HepG2 (cell line): ENCODE measurements around the gene SAE1. TPM values are rescaled to one million over a fixed set of nuclear protein-coding genes. Genes with fewer than 3 reads are reported as not detected.

ENCODE experiments used
- BHLHE40 ChIP-seq: IDR thresholded peaks from 2 replicates; pipeline ENCODE4 v1.6.1; 2011; ENCODE audit warnings: low read length, improper control_type of control experiment
- ELF4 ChIP-seq: sonication (generic); formaldehyde crosslinking; IDR thresholded peaks from 2 replicates; pipeline ENCODE4 v1.5.0; 2020; ENCODE audit warnings: missing genetic modification reagents, mild to moderate bottlenecking, moderate library complexity, borderline replicate concordance
- GABPA ChIP-seq, 2 experiments: IDR thresholded peaks; 2 replicates each; pipeline ENCODE4 v1.6.1; 2011 to 2016; ENCODE audit warnings: low read depth in 2 of 2, low read length in 1 of 2, missing biosample characterization in 1 of 2, missing genetic modification characterization in 1 of 2
- KDM1A ChIP-seq: IDR thresholded peaks from 2 replicates; pipeline ENCODE4 v1.6.1; 2016; ENCODE audit warnings: missing compliant biosample characterization
- MED1 ChIP-seq: sonication (generic); formaldehyde crosslinking; IDR thresholded peaks from 2 replicates; pipeline ENCODE4 v1.4.0; 2020; ENCODE audit warnings: missing genetic modification reagents
- NKX3-1 ChIP-seq: sonication (generic); formaldehyde crosslinking; IDR thresholded peaks from 2 replicates; pipeline ENCODE4 v1.5.0; 2020; ENCODE audit warnings: missing genetic modification reagents
- NR0B2 ChIP-seq: sonication (generic); formaldehyde crosslinking; IDR thresholded peaks from 2 replicates; pipeline ENCODE4 v1.4.0; 2020; ENCODE audit warnings: mild to moderate bottlenecking, missing genetic modification reagents
- PHF20 ChIP-seq: sonication (generic); formaldehyde crosslinking; IDR thresholded peaks from 2 replicates; pipeline ENCODE4 v1.5.0; 2020; ENCODE audit warnings: mild to moderate bottlenecking, missing genetic modification reagents
- SALL2 ChIP-seq: sonication (generic); formaldehyde crosslinking; IDR thresholded peaks from 2 replicates; pipeline ENCODE4 v1.8.1; 2023; ENCODE audit warnings: mild to moderate bottlenecking, missing genetic modification reagents, inconsistent platforms
- SATB2 ChIP-seq: sonication (generic); formaldehyde crosslinking; IDR thresholded peaks from 2 replicates; pipeline ENCODE4 v1.5.0; 2020; ENCODE audit warnings: missing genetic modification reagents
- TERF1 ChIP-seq: sonication (generic); formaldehyde crosslinking; IDR thresholded peaks from 2 replicates; pipeline ENCODE4 v1.8.0; 2022; ENCODE audit warnings: mild to moderate bottlenecking, missing genetic modification reagents, moderate library complexity
- TMF1 ChIP-seq: sonication (generic); formaldehyde crosslinking; IDR thresholded peaks from 2 replicates; pipeline ENCODE4 v1.8.1; 2022; ENCODE audit warnings: low read depth, missing genetic modification reagents
- ZBTB7A ChIP-seq: sonication (generic); formaldehyde crosslinking; IDR thresholded peaks from 2 replicates; pipeline ENCODE4 v1.8.0; 2022; ENCODE audit warnings: mild to moderate bottlenecking, missing genetic modification reagents
- ZFP82 ChIP-seq: sonication (generic); formaldehyde crosslinking; IDR thresholded peaks from 2 replicates; pipeline ENCODE4 v1.5.1; 2020; ENCODE audit warnings: mild to moderate bottlenecking, missing genetic modification reagents, borderline replicate concordance
- ZNF18 ChIP-seq: sonication (generic); formaldehyde crosslinking; IDR thresholded peaks from 2 replicates; pipeline ENCODE4 v1.8.0; 2022; ENCODE audit warnings: mild to moderate bottlenecking, missing genetic modification reagents; ENCODE audit not compliant: insufficient replicate concordance
- ZNF512B ChIP-seq: sonication (generic); formaldehyde crosslinking; IDR thresholded peaks from 2 replicates; pipeline ENCODE4 v1.5.1; 2020; ENCODE audit warnings: missing genetic modification reagents, mild to moderate bottlenecking, borderline replicate concordance
- ZNF513 ChIP-seq: sonication (generic); formaldehyde crosslinking; conservative IDR thresholded peaks from 2 replicates; pipeline ENCODE4 v1.5.0; 2020; ENCODE audit warnings: missing genetic modification reagents
- ZNF567 ChIP-seq: sonication (generic); formaldehyde crosslinking; IDR thresholded peaks from 2 replicates; pipeline ENCODE4 v1.8.1; 2023; ENCODE audit warnings: mild to moderate bottlenecking, missing genetic modification reagents, borderline replicate concordance
- ZNF747 ChIP-seq: sonication (generic); formaldehyde crosslinking; IDR thresholded peaks from 2 replicates; pipeline ENCODE4 v1.8.1; 2023; ENCODE audit warnings: missing genetic modification reagents, mild to moderate bottlenecking, borderline replicate concordance
- ZNF816 ChIP-seq: sonication (generic); formaldehyde crosslinking; IDR thresholded peaks from 2 replicates; pipeline ENCODE4 v1.8.0; 2022; ENCODE audit warnings: missing genetic modification reagents, mild to moderate bottlenecking, borderline replicate concordance
- polyA plus RNA-seq, 8 experiments: library from polyadenylated mRNA; depleted of rRNA in 3 of 8; stranded (reverse) in 7 of 8; unstranded in 1 of 8; fragments of >200 nt; fragmentation: Illumina TruSeq in 4 of 8; extraction: Trizol in 4 of 8; gene quantifications; 2 replicates each; pipeline versions ENCODE4 v1.2.1 to v1.2.3, GENCODE V29; 2011 to 2016; ENCODE audit warnings: low read depth in 4 of 8, missing spikeins in 1 of 8, mixed read lengths in 1 of 8; ENCODE audit not compliant: insufficient read depth in 1 of 8
- total RNA-seq, 5 experiments: library from RNA; depleted of rRNA; stranded (reverse); fragments of >200 nt; fragmentation: Illumina TruSeq; extraction: Trizol; gene quantifications; 2 replicates each; pipeline ENCODE4 v1.2.3, GENCODE V29; 2016; ENCODE audit warnings: low read depth in 1 of 5

Gene SAE1
- total and polyA plus RNA-seq, 2 of the 13 experiments (the other 11 are each of a cell fraction or from before 2014, with no cell fraction given): 87.6 to 197 TPM

- TF ChIP-seq TERF1 (CRISPR knock-in tag): no peak
- TF ChIP-seq ZNF747: peak; percentile 44; the same call in 1 of the 2 replicates
- TF ChIP-seq ZNF513: no peak
- TF ChIP-seq ZNF18 (CRISPR knock-in tag): peak; percentile 55
- TF ChIP-seq ZFP82 (CRISPR knock-in tag): 0 out of 2 replicates have a peak, but pooled peaks have one; percentile 34
- peak; percentile 43; the same call in 1 of the 2 replicates for TF ChIP-seq GABPA (IDR thresholded peaks at IDR 0.05; ENCODE audit: low read depth, low read length)
- peak; percentile 87 for TF ChIP-seq GABPA (CRISPR knock-in tag; IDR thresholded peaks at IDR 0.05; ENCODE audit: low read depth)
- TF ChIP-seq TMF1 (CRISPR knock-in tag): no peak; the same call in 1 of the 2 replicates
- TF ChIP-seq ELF4: 0 out of 2 replicates have a peak, but pooled peaks have one; percentile 1
- no peak for TF ChIP-seq KDM1A
- peak; percentile 79 for TF ChIP-seq MED1 (CRISPR knock-in tag)
- TF ChIP-seq NKX3-1: no peak; the same call in 1 of the 2 replicates
- 0 out of 2 replicates have a peak, but pooled peaks have one; percentile 72 for TF ChIP-seq ZNF816
- 0 out of 2 replicates have a peak, but pooled peaks have one; percentile 15 for TF ChIP-seq ZNF512B (CRISPR knock-in tag)
- TF ChIP-seq ZBTB7A (CRISPR knock-in tag): peak; percentile 43; the same call in 1 of the 2 replicates
- peak; percentile 35; the same call in 1 of the 2 replicates for TF ChIP-seq PHF20 (CRISPR knock-in tag)
- TF ChIP-seq SALL2 (CRISPR knock-in tag): peak; percentile 72
- no peak for TF ChIP-seq ZNF567 (CRISPR knock-in tag)
- peak; percentile 99 for TF ChIP-seq BHLHE40
- 0 out of 2 replicates have a peak, but pooled peaks have one; percentile 56 for TF ChIP-seq SATB2 (CRISPR knock-in tag)
- 0 out of 2 replicates have a peak, but pooled peaks have one; percentile 32 for TF ChIP-seq NR0B2 (CRISPR knock-in tag)
Observed at GRCh38 chr19:47112997-47113849, 17.4 kb upstream of the SAE1 start, which contains the start of gene ZC3H4 (continued).
